ENCODE measurements around the gene TBX5. TPM values are rescaled to one million over a fixed set of nuclear protein-coding genes. Genes with fewer than 3 reads are reported as not detected.

TBX5 gene
- total RNA-seq, 6 donors from 2014 or later = 9.7 to 24.0 (median 17.9) TPM

- WGBS, 2 donors = 69 to 70% methylated on average over 2 of the region's 2 CpGs
- no peaks in the 10 kb centered on the region for H3K27me3 ChIP-seq
- H3K36me3 ChIP-seq = no peaks in the 10 kb centered on the region
- H3K27ac ChIP-seq = no peak overlapping the region
- no peaks in the 10 kb centered on the region for H3K9me3 ChIP-seq
- ATAC-seq (ENCODE audit: low FRiP score in 2 of 2) = no peak
- DNase-seq = no peak
- no peak for TF ChIP-seq POLR2AphosphoS5 (IDR thresholded peaks at IDR 0.05)
- TF ChIP-seq EP300 (IDR thresholded peaks at IDR 0.05) = no peak
- TF ChIP-seq CTCF (IDR thresholded peaks at IDR 0.05) = no peak
- TF ChIP-seq POLR2A (IDR thresholded peaks at IDR 0.05) = no peak
- no peaks in the 10 kb centered on the region for H3K4me1 ChIP-seq
- H3K4me3 ChIP-seq = no peak overlapping the region
These were observed 87.0 kb downstream of the TBX5 start for GRCh38 chr12:114318984-114319383.

- no peaks in the 10 kb centered on the region for H3K4me1 ChIP-seq
- TF ChIP-seq CTCF (IDR thresholded peaks at IDR 0.05) = no peak
- TF ChIP-seq POLR2AphosphoS5 (IDR thresholded peaks at IDR 0.05) = no peak
- no peak for TF ChIP-seq POLR2A (IDR thresholded peaks at IDR 0.05)
- no peak for TF ChIP-seq EP300 (IDR thresholded peaks at IDR 0.05)
- no peaks in the 10 kb centered on the region for H3K9me3 ChIP-seq
- no peaks in the 10 kb centered on the region for H3K36me3 ChIP-seq
- ATAC-seq (ENCODE audit: low FRiP score in 2 of 2) (peak in 1 of 2 donors; percentile 21), DNase-seq (no peak)
- WGBS, 2 donors = 48 to 64% methylated on average over 5 of the region's 5 CpGs
- H3K27me3 ChIP-seq = no peaks in the 10 kb centered on the region
- H3K4me3 ChIP-seq = no peak overlapping the region
- no peak overlapping the region for H3K27ac ChIP-seq
These were observed 89.9 kb downstream of the TBX5 start for GRCh38 chr12:114316076-114316475.

DNA sequence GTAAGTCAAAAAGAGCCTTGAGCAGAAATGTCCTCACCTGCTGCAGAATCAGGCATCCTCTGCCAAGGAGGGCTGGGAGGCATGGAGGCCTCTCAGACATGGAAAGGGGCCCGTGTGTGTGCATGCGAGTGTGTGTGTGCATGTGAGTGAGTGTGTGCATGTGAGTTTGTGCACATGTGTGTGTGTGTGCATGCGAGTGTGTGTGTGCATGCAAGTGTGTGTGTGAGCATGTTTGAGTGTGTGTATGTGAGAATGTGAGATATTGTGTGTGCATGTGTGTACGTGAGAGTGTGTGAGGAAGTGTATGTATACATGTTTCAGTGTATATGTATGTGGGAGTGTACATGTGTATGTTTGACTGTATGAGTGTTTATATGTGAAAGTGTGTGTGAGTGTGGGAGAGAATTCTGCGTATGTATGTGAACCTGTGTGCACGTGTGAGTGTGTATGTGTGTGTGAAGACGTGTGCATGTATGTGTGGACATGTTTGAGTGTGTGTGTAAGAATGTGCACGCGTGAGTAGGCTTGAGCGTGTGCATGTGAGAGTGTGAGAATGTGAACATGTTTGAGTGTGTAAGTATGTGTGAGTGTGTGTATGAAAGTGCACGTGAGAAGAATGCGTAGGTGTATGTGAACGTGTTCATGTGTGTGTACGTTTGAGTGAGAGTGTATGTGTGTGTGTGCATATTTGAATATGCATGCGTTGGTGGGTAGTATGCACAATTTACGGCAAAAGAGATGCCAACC is 90.8 kb downstream of the TBX5 start:
- no peaks in the 10 kb centered on the region for H3K9me3 ChIP-seq
- WGBS, 2 donors = 86 to 91% methylated on average over 16 of the region's 16 CpGs
- H3K4me3 ChIP-seq = no peak overlapping the region
- TF ChIP-seq POLR2A (IDR thresholded peaks at IDR 0.05) = no peak
- TF ChIP-seq POLR2AphosphoS5 (IDR thresholded peaks at IDR 0.05) = no peak
- no peak for TF ChIP-seq CTCF (IDR thresholded peaks at IDR 0.05)
- TF ChIP-seq EP300 (IDR thresholded peaks at IDR 0.05) = no peak
- DNase-seq = no peak
- H3K4me1 ChIP-seq = no peaks in the 10 kb centered on the region
- H3K27ac ChIP-seq = no peak overlapping the region
- ATAC-seq (ENCODE audit: low FRiP score in 2 of 2) = no peak
- H3K27me3 ChIP-seq = no peaks in the 10 kb centered on the region
- H3K36me3 ChIP-seq = no peaks in the 10 kb centered on the region

DNA sequence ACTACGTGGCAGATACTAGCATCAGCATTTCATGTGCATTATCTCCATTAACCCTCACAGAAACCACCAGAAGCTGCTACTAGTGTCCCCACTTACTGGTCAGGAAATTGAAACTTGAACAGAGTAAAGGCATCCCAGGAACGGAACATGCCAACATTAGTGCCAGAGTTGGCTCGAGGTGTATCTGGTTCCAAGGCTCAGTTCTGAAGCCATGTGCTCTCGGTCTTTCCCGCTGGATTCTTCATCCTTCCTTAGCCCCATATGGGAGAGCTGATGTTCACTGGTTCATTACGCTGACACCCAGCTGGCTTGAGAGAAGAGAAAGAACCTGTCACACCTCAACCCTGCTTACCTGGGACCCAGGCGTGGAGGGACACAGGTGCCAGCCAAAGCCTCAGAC is 91.5 kb downstream of the TBX5 start:
- H3K9me3 ChIP-seq = no peaks in the 10 kb centered on the region
- H3K4me1 ChIP-seq = no peaks in the 10 kb centered on the region
- TF ChIP-seq POLR2A (IDR thresholded peaks at IDR 0.05) = no peak
- TF ChIP-seq POLR2AphosphoS5 (IDR thresholded peaks at IDR 0.05) = no peak
- TF ChIP-seq EP300 (IDR thresholded peaks at IDR 0.05) = no peak
- no peak overlapping the region for H3K4me3 ChIP-seq
- H3K27me3 ChIP-seq = no peaks in the 10 kb centered on the region
- H3K27ac ChIP-seq = no peak overlapping the region
- no peak for ATAC-seq (ENCODE audit: low FRiP score in 2 of 2)
- WGBS, 2 donors = 73 to 79% methylated on average over 7 of the region's 7 CpGs
- DNase-seq = no peak
- no peaks in the 10 kb centered on the region for H3K36me3 ChIP-seq

GRCh38 chr12:114313910-114314309 is 92.0 kb downstream of the TBX5 start:
- Histone ChIP-seq H3K27ac (no peak overlapping the region), H3K9me3 (no peaks in the 10 kb centered on the region), H3K36me3 (no peaks in the 10 kb centered on the region), H3K27me3 (no peaks in the 10 kb centered on the region), H3K4me1 (no peaks in the 10 kb centered on the region), H3K4me3 (no peak overlapping the region)
- DNase-seq (no peak), ATAC-seq (ENCODE audit: low FRiP score in 2 of 2) (no peak)
- 44 to 67% methylated on average over 2 of the region's 2 CpGs for WGBS, 2 donors
- TF ChIP-seq POLR2A (IDR thresholded peaks at IDR 0.05) = no peak
- no peak for TF ChIP-seq POLR2AphosphoS5 (IDR thresholded peaks at IDR 0.05)
- TF ChIP-seq EP300 (IDR thresholded peaks at IDR 0.05) = no peak
- no peak for TF ChIP-seq CTCF (IDR thresholded peaks at IDR 0.05)
